ENCODE results near the gene KHDC3L.

- TF ChIP-seq POLR2A (IDR thresholded peaks at IDR 0.05) = no peak
- TF ChIP-seq, protein P1, sequence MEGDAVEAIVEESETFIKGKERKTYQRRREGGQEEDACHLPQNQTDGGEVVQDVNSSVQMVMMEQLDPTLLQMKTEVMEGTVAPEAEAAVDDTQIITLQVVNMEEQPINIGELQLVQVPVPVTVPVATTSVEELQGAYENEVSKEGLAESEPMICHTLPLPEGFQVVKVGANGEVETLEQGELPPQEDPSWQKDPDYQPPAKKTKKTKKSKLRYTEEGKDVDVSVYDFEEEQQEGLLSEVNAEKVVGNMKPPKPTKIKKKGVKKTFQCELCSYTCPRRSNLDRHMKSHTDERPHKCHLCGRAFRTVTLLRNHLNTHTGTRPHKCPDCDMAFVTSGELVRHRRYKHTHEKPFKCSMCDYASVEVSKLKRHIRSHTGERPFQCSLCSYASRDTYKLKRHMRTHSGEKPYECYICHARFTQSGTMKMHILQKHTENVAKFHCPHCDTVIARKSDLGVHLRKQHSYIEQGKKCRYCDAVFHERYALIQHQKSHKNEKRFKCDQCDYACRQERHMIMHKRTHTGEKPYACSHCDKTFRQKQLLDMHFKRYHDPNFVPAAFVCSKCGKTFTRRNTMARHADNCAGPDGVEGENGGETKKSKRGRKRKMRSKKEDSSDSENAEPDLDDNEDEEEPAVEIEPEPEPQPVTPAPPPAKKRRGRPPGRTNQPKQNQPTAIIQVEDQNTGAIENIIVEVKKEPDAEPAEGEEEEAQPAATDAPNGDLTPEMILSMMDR (IDR thresholded peaks at IDR 0.05) = no peak
Measured at GRCh38 chr6:73369563-73369962, 7.1 kb downstream of the KHDC3L start, which contains the start of gene OOEP.

Data from lower leg skin (tissue), 3 donors.